Upper lobe of left lung (tissue), 6 donors: Measurements from ENCODE around the gene SNW1. TPM values are rescaled to one million over a fixed set of nuclear protein-coding genes. Genes with fewer than 3 reads are reported as not detected.
"Not testable (repeated sequence)": the region's sequence is repeated elsewhere in the genome, so short reads cannot be mapped to it uniquely, and the experiment has no call there.

ENCODE experiments used
- ATAC-seq, 2 donors: fragments of 200-7000 bp; cut with Tn5 transposase; one replicate each; pipeline ENCODE4 v1.9.1; 2022; ENCODE audit warnings: mild to moderate bottlenecking in 2 of 2, moderate library complexity in 2 of 2; ENCODE audit not compliant: low FRiP score in 2 of 2
- DNase-seq, 2 donors: peaks; one replicate each; pipeline ENCODE4 v3.0.0-alpha.2; 2019 to 2020
- H3K27ac ChIP-seq, 4 donors: fragments of 200-600 bp; sonication (generic); one replicate each; pipeline ENCODE4 v1.5.1; 2016 to 2019
- H3K27me3 ChIP-seq, 4 donors: fragments of 200-600 bp; sonication (generic); one replicate each; pipeline ENCODE4 v1.5.1; 2017 to 2019
- H3K36me3 ChIP-seq, 4 donors: fragments of 200-600 bp; sonication (generic); one replicate each; pipeline ENCODE4 v1.5.1; 2016 to 2019
- H3K4me1 ChIP-seq, 4 donors: fragments of 200-600 bp; sonication (generic); one replicate each; pipeline ENCODE4 v1.5.1; 2018 to 2019
- H3K4me3 ChIP-seq, 4 donors: fragments of 200-600 bp; sonication (generic); one replicate each; pipeline ENCODE4 v1.5.1; 2017 to 2019; ENCODE audit warnings: mild to moderate bottlenecking in 2 of 4, moderate library complexity in 1 of 4
- H3K9me3 ChIP-seq, 4 donors: fragments of 200-600 bp; sonication (generic); one replicate each; pipeline ENCODE4 v1.5.1; 2018 to 2019
- EP300 ChIP-seq, 4 donors: sonication (generic); formaldehyde crosslinking; IDR thresholded peaks; one replicate each; pipeline ENCODE4 v1.5.1; 2017; ENCODE audit warnings: antibody characterized with exemption in 4 of 4, control low read depth in 2 of 4
- POLR2A ChIP-seq, 4 donors: fragments of 450-650 bp; IDR thresholded peaks; one replicate each; pipeline ENCODE4 v1.5.1; 2016 to 2017; ENCODE audit warnings: antibody characterized with exemption in 4 of 4, mild to moderate bottlenecking in 2 of 4
- POLR2AphosphoS5 ChIP-seq, 2 donors: sonication (generic); formaldehyde crosslinking; IDR thresholded peaks; one replicate each; pipeline ENCODE4 v1.5.1; 2017; ENCODE audit warnings: antibody characterized with exemption in 2 of 2
- WGBS, 2 donors: methylation state at CpG; one replicate each; pipeline ENCODE4 v1.1.5; 2017 to 2018; 5-methylcytosine and 5-hydroxymethylcytosine counted together
- total RNA-seq, 6 donors: library from RNA; depleted of rRNA in 4 of 6; stranded (reverse); fragments of >200 nt in 4 of 6; gene quantifications; one replicate each; pipeline versions ENCODE4 v1.1.0 to v1.2.1, GENCODE V29; 2016 to 2021
- TF ChIP-seq, protein P1 (sequence below), 6 experiments: fragments of 450-650 bp in 4 of 6; fragments of 200-600 bp in 2 of 6; sonication (generic) in 2 of 6; IDR thresholded peaks; one replicate each; pipeline ENCODE4 v1.5.1; 2016 to 2019; ENCODE audit warnings: antibody characterized with exemption in 6 of 6
- donor health status: DM: no; HTN: no; CAD: no; lungs with moderate emphysema.
- donor health status: DM: no; HTN: yes; CAD: no; lungs with severe emphysema.

The SNW1 gene
- total RNA-seq, 6 donors from 2014 or later: 40.6 to 62.6 (median 58.9) TPM

DNA sequence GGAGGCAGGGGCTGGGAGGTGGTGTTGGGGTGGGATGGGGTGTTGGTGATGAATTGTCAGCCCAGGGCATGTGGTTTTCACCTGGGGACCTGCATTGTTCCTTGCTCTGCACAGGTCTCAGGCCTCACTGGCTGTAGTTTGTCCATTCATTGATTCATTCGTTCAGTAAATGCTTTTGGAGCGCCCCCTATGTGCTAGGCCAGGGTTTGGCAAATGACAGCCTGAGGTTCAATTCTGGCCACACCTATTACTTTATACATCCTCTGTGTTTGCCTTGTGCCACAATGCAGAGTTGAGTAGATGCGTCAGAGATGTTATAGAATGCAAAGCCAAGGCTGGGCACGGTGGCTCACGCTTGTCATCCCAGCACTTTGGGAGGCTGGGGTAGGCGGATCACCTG, 43.6 kb upstream of the SNW1 start:
- WGBS, 2 donors: 66 to 67% methylated on average over 6 of the region's 6 CpGs
- no peak for ATAC-seq
- Histone ChIP-seq H3K36me3 (no peaks in the 10 kb centered on the region), H3K27ac (no peak overlapping the region), H3K9me3 (no peaks in the 10 kb centered on the region), H3K27me3 (no peaks in the 10 kb centered on the region), H3K4me3 (no peak overlapping the region), H3K4me1 (peaks cover 0 to 10% (median 2%) of the 10 kb centered on the region in 4 donors)
- TF ChIP-seq POLR2A (IDR thresholded peaks at IDR 0.05) (no peak), EP300 (IDR thresholded peaks at IDR 0.05) (no peak), POLR2AphosphoS5 (IDR thresholded peaks at IDR 0.05) (no peak)
- TF ChIP-seq, protein P1, sequence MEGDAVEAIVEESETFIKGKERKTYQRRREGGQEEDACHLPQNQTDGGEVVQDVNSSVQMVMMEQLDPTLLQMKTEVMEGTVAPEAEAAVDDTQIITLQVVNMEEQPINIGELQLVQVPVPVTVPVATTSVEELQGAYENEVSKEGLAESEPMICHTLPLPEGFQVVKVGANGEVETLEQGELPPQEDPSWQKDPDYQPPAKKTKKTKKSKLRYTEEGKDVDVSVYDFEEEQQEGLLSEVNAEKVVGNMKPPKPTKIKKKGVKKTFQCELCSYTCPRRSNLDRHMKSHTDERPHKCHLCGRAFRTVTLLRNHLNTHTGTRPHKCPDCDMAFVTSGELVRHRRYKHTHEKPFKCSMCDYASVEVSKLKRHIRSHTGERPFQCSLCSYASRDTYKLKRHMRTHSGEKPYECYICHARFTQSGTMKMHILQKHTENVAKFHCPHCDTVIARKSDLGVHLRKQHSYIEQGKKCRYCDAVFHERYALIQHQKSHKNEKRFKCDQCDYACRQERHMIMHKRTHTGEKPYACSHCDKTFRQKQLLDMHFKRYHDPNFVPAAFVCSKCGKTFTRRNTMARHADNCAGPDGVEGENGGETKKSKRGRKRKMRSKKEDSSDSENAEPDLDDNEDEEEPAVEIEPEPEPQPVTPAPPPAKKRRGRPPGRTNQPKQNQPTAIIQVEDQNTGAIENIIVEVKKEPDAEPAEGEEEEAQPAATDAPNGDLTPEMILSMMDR (IDR thresholded peaks at IDR 0.05): peak in 1 of 6 experiments; percentile 14
- no peak for DNase-seq

GRCh38 chr14:77800814-77801213, 39.9 kb upstream of the SNW1 start:
- no peaks in the 10 kb centered on the region for H3K9me3 ChIP-seq
- peaks cover 0 to 13% (median 4%) of the 10 kb centered on the region in 4 donors for H3K4me1 ChIP-seq
- no peaks in the 10 kb centered on the region for H3K27me3 ChIP-seq
- H3K36me3 ChIP-seq: no peaks in the 10 kb centered on the region
- H3K27ac ChIP-seq: peak overlapping the region; percentile 84 to 97 (median 86)
- DNase-seq (no peak), ATAC-seq (no peak)
- peak overlapping the region in 3 of 4 donors; percentile 72 to 98 (median 93) for H3K4me3 ChIP-seq
- TF ChIP-seq, protein P1 (IDR thresholded peaks at IDR 0.05): no peak
- TF ChIP-seq POLR2A (IDR thresholded peaks at IDR 0.05) (no peak), POLR2AphosphoS5 (IDR thresholded peaks at IDR 0.05) (no peak), EP300 (IDR thresholded peaks at IDR 0.05) (no peak)
- 88 to 90% methylated on average over 1 of the region's 1 CpG for WGBS, 2 donors

GRCh38 chr14:77799863-77800730, 39.1 kb upstream of the SNW1 start, which contains the start of gene ADCK1:
TSS of gene ADCK1 (plus strand) at chr14:77800109. CDS start at chr14:77818979, 18,870 bp downstream.
- DNase-seq (peak; percentile 95 to 98), ATAC-seq (peak; percentile 95 to 97)
- WGBS, 2 donors: 1% methylated on average over 8 to 37 of the region's 66 CpGs
- H3K9me3 ChIP-seq: no peaks in the 10 kb centered on the region
- H3K27me3 ChIP-seq: no peaks in the 10 kb centered on the region
- H3K4me3 ChIP-seq: peak within 1 kb of the TSS; percentile 35 to 98 (median 82)
- H3K36me3 ChIP-seq: no peaks in the 10 kb centered on the region
- TF ChIP-seq EP300 (IDR thresholded peaks at IDR 0.05): peak in 1 of 4 donors; percentile 61
- peak; percentile 44 to 66 for TF ChIP-seq POLR2AphosphoS5 (IDR thresholded peaks at IDR 0.05)
- TF ChIP-seq POLR2A (IDR thresholded peaks at IDR 0.05): peak in 3 of 4 donors; percentile 42 to 85 (median 75)
- TF ChIP-seq, protein P1 (IDR thresholded peaks at IDR 0.05): peak; percentile 25 to 80 (median 50)
- peak within 1 kb of the TSS; percentile 84 to 97 (median 86) for H3K27ac ChIP-seq
- peaks cover 0 to 13% (median 4%) of the 10 kb centered on the region in 4 donors for H3K4me1 ChIP-seq

DNA sequence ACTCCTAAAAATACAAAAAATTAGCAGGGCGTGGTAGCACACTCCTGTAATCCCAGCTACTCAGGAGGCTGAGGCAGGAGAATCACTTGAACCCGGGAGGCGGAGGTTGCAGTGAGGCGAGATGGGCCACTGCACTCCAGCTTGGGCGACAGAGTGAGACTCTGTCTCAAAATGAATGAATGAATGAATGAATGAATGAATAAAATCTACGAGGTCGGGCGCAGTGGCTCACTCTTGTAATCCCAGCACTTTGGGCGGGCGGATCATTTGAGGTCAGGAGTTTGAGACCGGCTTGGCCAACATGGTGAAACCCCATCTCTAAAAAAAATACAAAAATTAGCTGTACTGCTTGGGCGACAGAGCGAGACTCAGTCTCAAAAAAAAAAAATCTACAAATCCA, 38.5 kb upstream of the SNW1 start:
- DNase-seq: not testable (repeated sequence)

DNA sequence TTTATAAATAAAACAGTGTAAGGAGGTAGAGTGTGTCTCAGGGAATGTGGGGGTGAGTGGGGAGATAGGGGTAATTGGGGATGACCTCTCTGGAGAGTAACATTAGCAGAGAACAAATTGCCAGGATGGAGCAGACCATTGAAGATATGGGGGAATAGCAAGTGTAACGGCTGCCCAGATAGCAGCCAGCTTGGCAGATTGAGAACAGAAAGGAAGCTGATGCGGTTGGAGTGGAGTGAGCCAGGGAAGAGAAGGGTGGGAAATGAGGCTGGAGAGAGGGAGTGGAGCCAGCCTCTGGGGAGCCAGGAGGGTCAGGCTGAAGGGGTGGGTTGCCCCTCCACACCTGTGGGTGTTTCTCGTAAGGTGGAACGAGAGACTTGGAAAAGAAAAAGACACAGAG, 33.4 kb upstream of the SNW1 start:
- no peak for DNase-seq

More for the DNA sequence above, 38.5 kb upstream of the SNW1 start:
- H3K36me3 ChIP-seq, ATAC-seq, H3K27me3 ChIP-seq, H3K9me3 ChIP-seq: not testable (repeated sequence)
- H3K4me3 ChIP-seq: peak overlapping the region in 3 of 4 donors; percentile 72 to 98 (median 93)
- peaks cover 0 to 13% (median 4%) of the 10 kb centered on the region in 4 donors for H3K4me1 ChIP-seq
- 77 to 79% methylated on average over 13 of the region's 13 CpGs for WGBS, 2 donors
- peak overlapping the region; percentile 84 to 97 (median 86) for H3K27ac ChIP-seq

DNA sequence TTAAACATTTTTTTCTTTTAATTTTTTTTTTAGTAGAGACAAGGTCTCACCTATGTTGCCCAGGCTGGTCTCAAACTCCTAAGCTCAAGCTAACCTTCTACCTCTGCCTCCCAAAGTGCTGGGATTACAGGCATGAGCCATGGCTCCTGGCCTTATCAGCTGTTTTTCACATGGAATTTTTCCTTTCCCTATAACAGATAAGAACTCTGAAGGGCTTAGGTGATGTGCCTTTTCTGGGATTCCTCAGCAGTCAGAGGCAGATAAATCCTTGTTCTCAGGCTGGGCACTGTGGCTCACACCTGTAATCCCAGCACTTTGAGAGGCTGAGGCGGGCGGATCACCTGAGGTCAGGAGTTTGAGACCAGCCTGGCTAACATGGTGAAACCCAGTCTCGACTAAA, 32.3 kb upstream of the SNW1 start:
- H3K36me3 ChIP-seq, H3K27me3 ChIP-seq, H3K27ac ChIP-seq, H3K4me1 ChIP-seq, H3K9me3 ChIP-seq, DNase-seq, H3K4me3 ChIP-seq, ATAC-seq: not testable (repeated sequence)
- 90 to 91% methylated on average over 3 of the region's 3 CpGs for whole genome bisulfite sequencing, 2 donors

More for the DNA sequence above, 33.4 kb upstream of the SNW1 start:
- no peak overlapping the region for H3K4me3 ChIP-seq
- no peaks in the 10 kb centered on the region for H3K9me3 ChIP-seq
- no peaks in the 10 kb centered on the region for H3K27me3 ChIP-seq
- peaks cover 0 to 1% (median under 1%) of the 10 kb centered on the region in 4 donors for H3K4me1 ChIP-seq
- 76 to 77% methylated on average over 4 of the region's 4 CpGs for WGBS, 2 donors
- H3K27ac ChIP-seq: no peak overlapping the region
- no peaks in the 10 kb centered on the region for H3K36me3 ChIP-seq
- no peak for ATAC-seq
- TF ChIP-seq, protein P1 (IDR thresholded peaks at IDR 0.05): no peak
- no peak for TF ChIP-seq POLR2A (IDR thresholded peaks at IDR 0.05)
- no peak for TF ChIP-seq POLR2AphosphoS5 (IDR thresholded peaks at IDR 0.05)
- TF ChIP-seq EP300 (IDR thresholded peaks at IDR 0.05): no peak
